Activated CD4-positive, alpha-beta T cell treated with anti-CD3 and anti-CD28 coated beads, Interleukin-2, Interleukin-4, amounts not matched to agents 100 ng/mL and 50 ng/mL, durations not matched to agents 16 hours and 8 hours (primary cell): ENCODE data around the gene EHBP1.
"Not testable (repeated sequence)": the region's sequence is repeated elsewhere in the genome, so short reads cannot be mapped to it uniquely, and the experiment has no call there.

Experiments
- DNase-seq: peaks from one replicate; pipeline ENCODE4 v3.0.0-alpha.2; 2020; ENCODE audit warnings: low spot score

Gene EHBP1

GRCh38 chr2:62736899-62737559 lies 31.5 kb downstream of the EHBP1 start:
- DNase-seq: no peak

GRCh38 chr2:62738981-62739936 lies 33.7 kb downstream of the EHBP1 start:
- no peak for DNase-seq

- no peak for DNase-seq
Measured at GRCh38 chr2:62740221-62740620, 34.7 kb downstream of the EHBP1 start.

- DNase-seq: no peak
Measured at GRCh38 chr2:62741127-62741526, 35.6 kb downstream of the EHBP1 start.

- DNase-seq: no peak
Measured at GRCh38 chr2:62741954-62742722, 36.6 kb downstream of the EHBP1 start.

GRCh38 chr2:62743506-62743905 lies 38.0 kb downstream of the EHBP1 start:
- no peak for DNase-seq

GRCh38 chr2:62744603-62745002 lies 39.1 kb downstream of the EHBP1 start:
- no peak for DNase-seq

GRCh38 chr2:62745891-62746481 lies 40.5 kb downstream of the EHBP1 start:
- no peak for DNase-seq

- DNase-seq: no peak
Measured at GRCh38 chr2:62747169-62747568, 41.7 kb downstream of the EHBP1 start.

- no peak for DNase-seq
Measured at GRCh38 chr2:62747876-62748275, 42.4 kb downstream of the EHBP1 start.

- DNase-seq: not testable (repeated sequence)
Measured at GRCh38 chr2:62749111-62749510, 43.6 kb downstream of the EHBP1 start.

- no peak for DNase-seq
Measured at GRCh38 chr2:62757029-62757428, 51.5 kb downstream of the EHBP1 start.

- no peak for DNase-seq
Measured at GRCh38 chr2:62760026-62760425, 54.5 kb downstream of the EHBP1 start.

GRCh38 chr2:62760555-62760954 lies 55.0 kb downstream of the EHBP1 start:
- no peak for DNase-seq

- no peak for DNase-seq
Measured at GRCh38 chr2:62765619-62766376, 60.3 kb downstream of the EHBP1 start.

GRCh38 chr2:62768615-62769014 lies 63.1 kb downstream of the EHBP1 start:
- no peak for DNase-seq

GRCh38 chr2:62770629-62771028 lies 65.1 kb downstream of the EHBP1 start:
- DNase-seq: no peak

- DNase-seq: peak; percentile 30
Measured at GRCh38 chr2:62774555-62775366, 69.2 kb downstream of the EHBP1 start.

- no peak for DNase-seq
Measured at GRCh38 chr2:62775367-62775668, 69.8 kb downstream of the EHBP1 start.

- no peak for DNase-seq
Measured at GRCh38 chr2:62783679-62784078, 78.2 kb downstream of the EHBP1 start.

- no peak for DNase-seq
Measured at GRCh38 chr2:62784341-62784740, 78.8 kb downstream of the EHBP1 start.
